Activated CD4-positive, alpha-beta T cell treated with anti-CD3 and anti-CD28 coated beads for 24 hours (primary cell): ENCODE results near the gene OR13F1.
"Not testable (repeated sequence)": the region's sequence is repeated elsewhere in the genome, so short reads cannot be mapped to it uniquely, and the experiment has no call there.

ENCODE experiments used
- DNase-seq, 2 donors: peaks; one replicate each; pipeline ENCODE4 v3.0.0-alpha.2; 2020; ENCODE audit warnings: low read depth in 2 of 2

The OR13F1 gene

GRCh38 chr9:104503963-104504362, at the start of gene OR13F1:
OR13F1 (plus strand) TSS chr9:104504263; CDS start chr9:104504263, 0 bp downstream.
- DNase-seq: no peak

- DNase-seq: no peak
These were observed 47.2 kb upstream of the OR13F1 start for GRCh38 chr9:104456831-104457230.

- no peak for DNase-seq
These were observed 40.2 kb upstream of the OR13F1 start for GRCh38 chr9:104463864-104464263.

GRCh38 chr9:104468261-104468660, 35.8 kb upstream of the OR13F1 start:
- no peak for DNase-seq

GRCh38 chr9:104482921-104483570, 21.0 kb upstream of the OR13F1 start:
- no peak for DNase-seq

GRCh38 chr9:104485014-104485413, 19.0 kb upstream of the OR13F1 start:
- no peak for DNase-seq

- no peak for DNase-seq
These were observed 9.3 kb upstream of the OR13F1 start for GRCh38 chr9:104494808-104495207.

- DNase-seq: no peak
These were observed 623 bp upstream of the OR13F1 start for GRCh38 chr9:104503440-104503839.

- DNase-seq: no peak
These were observed 2.5 kb downstream of the OR13F1 start for GRCh38 chr9:104506565-104506964.

GRCh38 chr9:104514901-104515300, 10.8 kb downstream of the OR13F1 start:
- DNase-seq: no peak

GRCh38 chr9:104520241-104520640, 16.2 kb downstream of the OR13F1 start:
- not testable (repeated sequence) for DNase-seq

- no peak for DNase-seq
These were observed 23.0 kb downstream of the OR13F1 start, which contains the start of gene OR13C4 for GRCh38 chr9:104527109-104527508. OR13C4 (minus strand) TSS chr9:104527209; CDS start chr9:104527209, 0 bp downstream.

GRCh38 chr9:104536756-104537155, 32.7 kb downstream of the OR13F1 start, which contains the start of gene OR13C3:
OR13C3 (minus strand) TSS chr9:104536856; CDS start chr9:104536723, 133 bp downstream.
- no peak for DNase-seq

- DNase-seq: no peak
These were observed 35.2 kb downstream of the OR13F1 start for GRCh38 chr9:104539275-104539674.

GRCh38 chr9:104544644-104545043, 40.6 kb downstream of the OR13F1 start:
- no peak for DNase-seq

GRCh38 chr9:104553261-104553660, 49.2 kb downstream of the OR13F1 start:
- no peak for DNase-seq
